Measurements from ENCODE around the gene LPGAT1.
"Not testable (repeated sequence)": the region's sequence is repeated elsewhere in the genome, so short reads cannot be mapped to it uniquely, and the experiment has no call there.

The LPGAT1 gene

DNA sequence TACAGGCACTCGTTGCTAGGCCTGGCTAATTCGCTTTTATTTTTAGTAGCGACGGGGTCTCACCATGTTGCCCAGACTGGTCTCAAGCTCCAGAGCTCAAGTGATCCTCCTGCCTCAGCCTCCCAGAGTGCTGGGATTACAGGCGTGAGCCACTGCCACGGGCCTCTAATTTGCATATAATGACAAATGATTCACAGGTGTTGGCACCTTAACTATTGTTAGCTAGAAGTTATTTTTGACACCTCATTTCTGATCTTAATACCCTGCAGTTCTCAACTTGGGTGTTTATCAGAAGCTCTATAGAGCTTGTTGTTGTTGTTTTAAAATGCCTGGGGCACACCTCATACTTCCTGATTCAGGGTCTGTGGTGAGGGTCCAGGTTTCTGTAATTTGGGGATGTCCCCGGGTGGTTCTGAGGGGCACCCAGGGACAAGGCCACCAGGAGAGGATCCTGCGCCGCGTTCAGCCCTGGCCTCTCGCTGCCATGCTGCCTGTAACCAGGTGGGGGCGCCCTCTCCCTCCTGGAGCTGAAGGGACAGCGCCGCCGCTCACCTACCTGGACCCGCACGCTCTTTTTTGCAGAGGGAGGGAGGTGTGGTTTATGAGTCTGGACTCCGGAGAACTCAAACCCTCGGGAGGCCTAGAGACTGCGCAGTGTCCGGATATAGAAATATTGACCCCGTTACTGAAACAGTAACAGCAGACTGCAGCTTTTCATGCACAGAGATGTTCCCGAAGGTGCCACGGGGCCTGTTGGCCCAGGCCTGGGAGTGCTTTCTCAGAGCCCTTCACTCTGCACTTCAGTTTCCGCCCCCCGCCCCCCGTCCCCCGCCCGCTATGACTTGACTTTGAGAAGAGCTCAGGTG is 132.2 kb downstream of the LPGAT1 start:
- DNase-seq: peak; percentile 20 to 83

DNA sequence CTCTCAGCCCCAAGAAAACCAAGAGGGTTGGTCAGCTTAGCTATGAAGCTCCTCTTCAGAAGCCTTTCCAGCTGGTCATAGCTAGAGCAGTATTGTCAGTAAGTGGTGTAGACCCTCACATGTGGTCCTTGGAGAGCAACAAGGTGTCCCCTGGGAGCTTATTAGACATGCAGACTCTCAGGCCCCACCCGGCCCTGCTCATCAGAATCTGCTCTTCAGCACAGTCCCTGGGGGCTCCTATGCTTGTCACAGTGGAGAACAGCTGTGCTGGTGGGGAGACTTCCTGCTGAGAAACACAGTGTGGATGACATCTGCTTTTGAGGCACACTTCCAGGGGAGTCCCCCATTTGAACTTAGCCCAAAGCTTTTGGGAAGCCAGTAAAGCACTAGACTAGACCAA is 133.2 kb downstream of the LPGAT1 start:
- no peak for DNase-seq

DNA sequence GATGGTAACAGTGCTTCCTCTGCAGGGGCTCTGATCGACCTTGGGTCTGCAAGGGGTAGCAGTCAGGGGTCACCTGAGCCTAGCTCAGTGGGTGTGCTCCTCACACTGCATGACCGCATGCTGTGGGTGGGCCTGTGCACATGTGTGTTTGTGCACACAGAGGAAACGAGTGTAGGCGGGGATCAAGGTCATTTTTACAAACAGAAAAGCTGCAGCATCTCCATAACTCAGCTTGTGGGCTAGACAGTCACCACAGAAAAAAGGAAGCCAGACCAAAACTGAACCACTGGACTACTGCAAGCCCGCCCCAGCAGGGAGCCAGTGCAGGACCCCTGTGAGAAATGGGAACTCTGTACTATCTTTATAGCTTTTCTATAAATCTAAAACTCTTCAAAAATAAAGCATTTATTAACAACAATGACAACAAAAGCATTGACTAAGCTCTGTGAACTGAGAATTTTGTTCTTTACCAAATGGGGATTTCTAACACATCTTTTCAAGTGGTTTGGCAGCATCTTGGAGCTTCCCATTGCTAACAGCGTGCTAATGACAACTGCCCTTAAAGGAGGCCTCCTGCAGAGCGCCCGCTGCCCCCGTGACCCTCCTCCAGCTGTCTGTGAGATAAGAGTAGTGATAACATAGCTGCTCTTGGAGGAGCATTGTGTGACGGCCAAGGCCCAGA is 135.3 kb downstream of the LPGAT1 start:
- peak; percentile 50 to 74 for DNase-seq

DNA sequence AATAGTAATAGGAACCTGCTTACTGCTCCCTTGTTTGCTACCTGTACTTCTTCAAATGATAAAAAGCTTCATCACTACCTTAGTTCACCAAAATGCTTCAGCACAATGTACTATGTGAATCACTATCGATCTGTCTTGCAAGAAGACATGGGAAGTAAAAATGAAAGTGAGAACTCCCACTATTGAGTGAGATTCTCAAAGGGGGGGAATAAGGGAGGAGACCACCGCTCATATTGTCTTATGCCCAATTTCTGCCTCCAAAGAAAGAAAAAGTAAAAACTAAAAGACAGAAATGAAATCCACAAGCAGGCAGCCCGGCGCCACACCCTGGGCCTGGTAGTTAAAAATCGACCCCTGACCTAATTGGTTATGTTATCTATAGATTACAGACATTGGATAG is 136.7 kb downstream of the LPGAT1 start:
- DNase-seq: not testable (repeated sequence)

All from inflammatory macrophage treated with lipopolysaccharide for 1 hour (primary cell).